H1 (cell line): ENCODE data around the gene SMIM7. TPM values are rescaled to one million over a fixed set of nuclear protein-coding genes. Genes with fewer than 3 reads are reported as not detected.

Source experiments
- CHD7 ChIP-seq: fragments of 300-600 bp; sonication (generic); IDR thresholded peaks from 2 replicates; pipeline ENCODE4 v1.7.1; 2012; ENCODE audit warnings: low read length, moderate library complexity, mild to moderate bottlenecking, inconsistent platforms; ENCODE audit not compliant: insufficient replicate concordance
- polyA plus RNA-seq, 7 experiments: library from polyadenylated mRNA; depleted of rRNA in 3 of 7; stranded (reverse) in 5 of 7; unstranded in 2 of 7; fragments of >200 nt in 5 of 7; fragments of 200-250 nt in 2 of 7; gene quantifications; 1 replicate in 5 of 7; 2 replicates in 1 of 7; 4 replicates in 1 of 7; pipeline versions ENCODE4 v1.2.1 to v1.2.3, GENCODE V29; 2011 to 2013; ENCODE audit warnings: missing spikeins in 2 of 7, mixed read lengths in 2 of 7
- total RNA-seq: library from RNA; stranded (reverse); fragmentation: NEBNext Ultra II Directional; extraction: Animal tissue kit (Norgen Biotek cat#: 25700); gene quantifications from 2 replicates; pipeline ENCODE4 v1.2.1, GENCODE V29; 2021

SMIM7 gene
- total and polyA plus RNA-seq, 2 of the 8 experiments (the other 6 are each of a cell fraction or from before 2014, with no cell fraction given), result 55.5 to 67.5 TPM

DNA sequence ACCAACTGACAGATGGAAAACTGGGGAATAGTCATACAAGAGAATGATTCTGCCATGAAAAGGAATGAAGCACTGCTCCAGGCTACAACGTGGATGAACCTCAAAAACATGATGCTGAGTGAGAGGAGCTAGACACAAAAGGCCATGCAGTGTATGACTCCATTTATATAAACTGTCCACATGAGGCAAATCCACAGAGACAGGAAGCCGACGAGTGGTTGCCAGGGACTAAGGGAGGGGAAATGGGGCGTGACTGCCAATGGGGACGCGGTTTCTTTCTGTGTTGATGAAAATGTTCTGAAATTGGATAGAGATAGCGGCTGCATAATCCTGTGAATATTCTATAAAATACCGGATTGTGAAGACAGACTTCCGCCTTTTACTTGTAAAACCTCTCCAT lies 10.2 kb downstream of the SMIM7 start (continued):
- no peak for TF ChIP-seq CHD7
- TF ChIP-seq, all 59 proteins: peak for 0
